Measurements from ENCODE around the gene TAS2R1.

TAS2R1 gene

DNA sequence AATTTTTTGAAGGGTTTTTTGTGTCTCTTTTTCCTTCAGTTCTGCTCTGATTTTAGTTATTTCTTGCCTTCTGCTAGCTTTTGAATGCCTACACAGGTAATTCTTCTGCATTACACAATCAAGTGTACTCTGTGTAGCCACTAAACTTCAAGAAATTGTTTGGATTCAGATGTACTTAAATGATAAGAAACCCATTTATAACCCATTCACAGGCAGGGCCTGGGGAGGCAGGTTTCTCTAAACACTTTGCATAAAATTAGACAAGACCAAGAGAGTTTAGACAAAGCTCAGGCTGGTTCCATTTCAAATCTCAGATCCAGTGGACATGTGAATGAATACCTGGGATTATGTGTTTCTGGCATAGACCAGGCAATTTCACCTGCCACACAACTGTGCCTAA, 43.0 kb downstream of the TAS2R1 start:
- H3K9me3 Mint-ChIP-seq: no peaks in the 10 kb centered on the region

DNA sequence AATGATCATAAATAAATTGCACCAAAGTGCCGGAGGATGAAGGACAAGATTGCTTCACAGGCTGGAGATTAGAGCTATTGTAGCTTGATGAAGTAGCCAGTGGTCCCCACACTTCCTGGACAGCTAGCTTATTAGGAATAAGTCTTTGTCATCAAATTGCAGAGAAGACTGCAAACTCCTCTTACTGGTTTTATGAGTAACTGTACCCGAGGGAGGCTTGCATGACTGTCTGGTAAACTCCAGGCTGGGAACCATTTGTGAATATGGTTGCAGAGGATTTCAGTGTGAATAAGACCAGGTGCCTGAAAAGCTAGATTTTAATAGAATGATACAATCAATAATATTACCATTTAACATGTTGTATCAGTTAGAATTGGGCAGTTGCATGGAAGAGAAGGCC, 47.7 kb downstream of the TAS2R1 start:
- Mint-ChIP-seq H3K4me1 (ENCODE audit: low read depth) (no peaks in the 10 kb centered on the region), H3K36me3 (ENCODE audit: low read depth) (no peaks in the 10 kb centered on the region), H3K4me3 (no peak overlapping the region), H3K9me3 (peaks cover 3% of the 10 kb centered on the region), H3K27ac (no peak overlapping the region), H3K27me3 (ENCODE audit: low read depth) (no peaks in the 10 kb centered on the region)

More for the DNA sequence above, 43.0 kb downstream of the TAS2R1 start:
- Mint-ChIP-seq H3K27me3 (ENCODE audit: low read depth) (no peaks in the 10 kb centered on the region), H3K36me3 (ENCODE audit: low read depth) (no peaks in the 10 kb centered on the region), H3K4me1 (ENCODE audit: low read depth) (no peaks in the 10 kb centered on the region), H3K4me3 (no peak overlapping the region), H3K27ac (no peak overlapping the region)
